ENCODE measurements around the gene SHISA9. TPM values are rescaled to one million over a fixed set of nuclear protein-coding genes. Genes with fewer than 3 reads are reported as not detected.

Gene SHISA9
- total RNA-seq, 1 donor from 2014 or later: not detected

- no peaks in the 10 kb centered on the region for H3K9me3 ChIP-seq
- no peak for TF ChIP-seq CTCF (IDR thresholded peaks at IDR 0.05)
- no peaks in the 10 kb centered on the region for H3K27me3 ChIP-seq
- H3K4me1 ChIP-seq: no peaks in the 10 kb centered on the region
- DNase-seq: no peak
- no peak for ATAC-seq
- H3K36me3 ChIP-seq: no peaks in the 10 kb centered on the region
- no peak overlapping the region for H3K4me3 ChIP-seq
- intact Hi-C loops (cut with DNase I): no loop called here
- no peak overlapping the region for H3K27ac ChIP-seq
These were observed 276.9 kb downstream of the SHISA9 start for GRCh38 chr16:13178318-13178717.

GRCh38 chr16:13181432-13181831 lies 280.0 kb downstream of the SHISA9 start:
- no peak for ATAC-seq
- no peaks in the 10 kb centered on the region for H3K27me3 ChIP-seq
- intact Hi-C loops (cut with DNase I): no loop called here
- no peak for DNase-seq
- H3K4me1 ChIP-seq: no peaks in the 10 kb centered on the region
- no peak overlapping the region for H3K4me3 ChIP-seq
- no peak for TF ChIP-seq CTCF (IDR thresholded peaks at IDR 0.05)
- H3K27ac ChIP-seq: no peak overlapping the region
- no peaks in the 10 kb centered on the region for H3K36me3 ChIP-seq
- H3K9me3 ChIP-seq: no peaks in the 10 kb centered on the region

GRCh38 chr16:13186813-13187212 lies 285.4 kb downstream of the SHISA9 start:
- no peak for TF ChIP-seq CTCF (IDR thresholded peaks at IDR 0.05)
- Histone ChIP-seq H3K27ac (no peak overlapping the region), H3K4me1 (no peaks in the 10 kb centered on the region), H3K36me3 (no peaks in the 10 kb centered on the region), H3K27me3 (no peaks in the 10 kb centered on the region), H3K9me3 (no peaks in the 10 kb centered on the region), H3K4me3 (no peak overlapping the region)
- intact Hi-C loops (cut with DNase I): no loop called here
- DNase-seq (no peak), ATAC-seq (no peak)

GRCh38 chr16:13189250-13189649 lies 287.9 kb downstream of the SHISA9 start:
- no peaks in the 10 kb centered on the region for H3K9me3 ChIP-seq
- no peaks in the 10 kb centered on the region for H3K27me3 ChIP-seq
- no peaks in the 10 kb centered on the region for H3K36me3 ChIP-seq
- H3K4me1 ChIP-seq: no peaks in the 10 kb centered on the region
- no peak for ATAC-seq
- TF ChIP-seq CTCF (IDR thresholded peaks at IDR 0.05): no peak
- H3K27ac ChIP-seq: no peak overlapping the region
- H3K4me3 ChIP-seq: no peak overlapping the region
- intact Hi-C loops (cut with DNase I): no loop called here
- DNase-seq: no peak

- TF ChIP-seq CTCF (IDR thresholded peaks at IDR 0.05): no peak
- intact Hi-C loops (cut with DNase I): no loop called here
These were observed 292.3 kb downstream of the SHISA9 start for GRCh38 chr16:13193721-13194120.

GRCh38 chr16:13194766-13195165 lies 293.4 kb downstream of the SHISA9 start:
- no peak for TF ChIP-seq CTCF (IDR thresholded peaks at IDR 0.05)
- Histone ChIP-seq H3K27me3 (no peaks in the 10 kb centered on the region), H3K4me1 (no peaks in the 10 kb centered on the region), H3K36me3 (no peaks in the 10 kb centered on the region), H3K4me3 (no peak overlapping the region), H3K27ac (no peak overlapping the region), H3K9me3 (no peaks in the 10 kb centered on the region)
- ATAC-seq: no peak
- DNase-seq: no peak
- intact Hi-C loops (cut with DNase I): no loop called here

More at GRCh38 chr16:13193721-13194120, 292.3 kb downstream of the SHISA9 start:
- no peak for ATAC-seq
- H3K4me3 ChIP-seq: no peak overlapping the region
- no peaks in the 10 kb centered on the region for H3K36me3 ChIP-seq
- H3K27ac ChIP-seq: no peak overlapping the region
- H3K27me3 ChIP-seq: no peaks in the 10 kb centered on the region
- H3K9me3 ChIP-seq: no peaks in the 10 kb centered on the region
- no peaks in the 10 kb centered on the region for H3K4me1 ChIP-seq
- no peak for DNase-seq

All from upper lobe of right lung (tissue), 1 donor.